ENCODE results near the gene TMEM244.

DNA sequence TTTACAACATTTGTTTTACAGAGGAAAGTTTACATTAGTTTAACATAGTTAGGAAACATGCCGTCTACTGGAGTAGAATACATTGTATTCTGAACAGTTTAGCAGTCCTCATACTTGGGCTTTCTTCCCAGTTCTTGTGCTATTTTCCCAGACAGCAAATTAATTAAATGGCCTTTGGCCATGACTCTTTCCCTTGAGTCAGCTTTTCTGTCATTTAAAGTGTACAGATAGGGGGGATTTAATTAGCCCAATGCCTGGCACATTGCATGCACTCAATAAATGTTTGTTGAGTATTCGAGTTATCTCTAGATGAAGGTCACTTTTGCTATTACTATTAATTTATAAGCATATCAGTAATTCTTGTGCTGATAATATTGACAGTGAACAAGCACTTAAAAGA is 1.6 kb downstream of the TMEM244 start:
- TF ChIP-seq, protein P1, sequence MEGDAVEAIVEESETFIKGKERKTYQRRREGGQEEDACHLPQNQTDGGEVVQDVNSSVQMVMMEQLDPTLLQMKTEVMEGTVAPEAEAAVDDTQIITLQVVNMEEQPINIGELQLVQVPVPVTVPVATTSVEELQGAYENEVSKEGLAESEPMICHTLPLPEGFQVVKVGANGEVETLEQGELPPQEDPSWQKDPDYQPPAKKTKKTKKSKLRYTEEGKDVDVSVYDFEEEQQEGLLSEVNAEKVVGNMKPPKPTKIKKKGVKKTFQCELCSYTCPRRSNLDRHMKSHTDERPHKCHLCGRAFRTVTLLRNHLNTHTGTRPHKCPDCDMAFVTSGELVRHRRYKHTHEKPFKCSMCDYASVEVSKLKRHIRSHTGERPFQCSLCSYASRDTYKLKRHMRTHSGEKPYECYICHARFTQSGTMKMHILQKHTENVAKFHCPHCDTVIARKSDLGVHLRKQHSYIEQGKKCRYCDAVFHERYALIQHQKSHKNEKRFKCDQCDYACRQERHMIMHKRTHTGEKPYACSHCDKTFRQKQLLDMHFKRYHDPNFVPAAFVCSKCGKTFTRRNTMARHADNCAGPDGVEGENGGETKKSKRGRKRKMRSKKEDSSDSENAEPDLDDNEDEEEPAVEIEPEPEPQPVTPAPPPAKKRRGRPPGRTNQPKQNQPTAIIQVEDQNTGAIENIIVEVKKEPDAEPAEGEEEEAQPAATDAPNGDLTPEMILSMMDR (IDR thresholded peaks at IDR 0.05; ENCODE audit: low read depth, low read length): no peak
- no peak for TF ChIP-seq EZH2phosphoT487 (IDR thresholded peaks at IDR 0.05; ENCODE audit: low read depth)

Data from OCI-LY3 (cell line).